ENCODE results near the gene PDE4B.

Gene PDE4B
- 191 to 570 reads per million in 2 donors for total RNA-seq

DNA sequence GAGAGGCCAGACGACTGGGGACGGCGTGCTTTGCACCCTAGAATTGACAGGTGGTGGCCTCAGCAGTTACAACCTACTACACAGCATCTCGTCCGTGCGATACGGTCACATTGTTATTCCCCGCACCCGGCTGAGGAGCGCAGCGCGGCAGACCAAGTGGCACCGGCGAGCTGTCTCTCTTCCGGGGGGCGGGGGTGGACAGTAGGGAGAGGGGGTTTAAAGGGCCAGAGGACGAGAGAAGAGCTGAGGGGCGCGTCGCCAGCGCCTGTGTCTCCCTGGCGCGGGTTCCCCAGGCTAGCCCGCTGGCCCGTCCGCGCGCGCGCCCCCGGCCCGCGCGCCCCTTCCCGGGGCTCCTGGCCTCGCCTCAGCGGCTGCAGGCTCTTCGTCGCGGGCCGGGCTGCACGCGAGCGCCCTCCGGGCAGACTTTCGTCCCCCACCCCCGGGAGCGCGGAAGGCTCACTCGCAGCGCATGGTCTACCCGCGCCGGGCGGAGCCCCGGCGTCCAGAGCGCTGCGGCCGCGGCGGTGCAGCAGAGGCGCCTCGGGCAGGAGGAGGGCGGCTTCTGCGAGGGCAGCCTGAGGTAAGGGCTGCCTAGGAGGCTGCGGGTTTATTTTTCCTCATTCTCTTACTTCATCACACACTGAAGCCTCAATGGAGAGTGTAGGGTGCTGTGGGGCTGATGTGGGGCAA lies at the start of gene PDE4B:
PDE4B (plus strand) TSS at position 227 of the 690 bp plus-strand sequence.
- DNase-seq: no peak

DNA sequence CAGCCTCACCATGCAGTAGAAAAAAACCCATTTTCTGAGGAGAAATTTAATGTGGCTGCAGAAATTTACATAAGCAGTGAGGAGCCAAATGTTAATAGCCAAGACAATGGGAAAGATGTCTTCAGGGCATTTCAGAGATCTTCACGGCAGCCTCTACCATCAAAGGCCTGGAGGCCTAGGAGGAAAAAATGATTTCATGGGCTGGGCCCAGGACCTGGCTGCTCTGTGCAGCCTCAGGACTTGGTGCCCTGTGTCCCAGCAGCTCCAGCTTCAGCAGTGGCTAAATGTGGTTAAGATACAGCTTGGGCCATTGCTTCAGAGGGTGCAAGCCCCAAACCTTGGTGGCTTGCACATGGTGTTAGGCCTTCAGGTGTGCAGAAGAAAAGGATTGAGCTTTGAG lies 48.0 kb upstream of the PDE4B start:
- DNase-seq: no peak

DNA sequence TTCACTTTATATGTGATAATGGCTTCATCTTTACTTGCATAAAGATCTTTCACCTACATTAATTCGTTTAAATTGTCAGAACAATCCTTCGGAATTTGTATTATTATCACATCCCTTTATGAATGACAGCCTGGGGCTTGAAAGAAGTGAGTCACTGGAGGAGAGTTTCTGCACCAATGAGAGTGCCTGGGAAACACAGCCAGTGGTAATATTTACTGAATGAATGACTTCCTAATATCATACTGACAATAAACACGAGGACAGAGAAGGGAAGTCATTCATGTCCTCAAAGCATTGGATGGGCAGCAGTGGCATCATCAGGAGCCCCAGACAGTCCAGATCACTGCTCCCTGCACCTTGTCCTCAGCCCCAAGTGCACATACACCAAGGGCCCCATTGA lies 40.7 kb upstream of the PDE4B start:
- no peak for DNase-seq

DNA sequence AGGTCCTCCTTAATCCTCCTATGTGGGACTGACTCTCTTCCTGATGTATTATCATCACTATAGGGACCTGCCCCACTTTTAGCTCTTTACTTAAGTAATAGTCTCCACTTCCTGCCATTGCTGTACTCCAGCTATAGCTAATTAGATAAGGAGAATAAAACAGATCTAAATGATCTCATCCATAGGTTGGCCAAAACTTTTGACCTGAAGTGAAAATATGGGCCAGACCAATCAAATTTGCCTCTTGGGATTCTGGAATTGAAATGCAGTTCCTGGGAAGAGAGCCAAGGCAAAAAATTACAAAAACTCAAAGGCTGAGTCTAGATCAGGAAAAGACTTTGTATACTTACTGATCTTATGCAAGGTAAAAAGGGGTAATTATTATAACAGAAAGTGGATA lies 36.1 kb upstream of the PDE4B start:
- DNase-seq: no peak

DNA sequence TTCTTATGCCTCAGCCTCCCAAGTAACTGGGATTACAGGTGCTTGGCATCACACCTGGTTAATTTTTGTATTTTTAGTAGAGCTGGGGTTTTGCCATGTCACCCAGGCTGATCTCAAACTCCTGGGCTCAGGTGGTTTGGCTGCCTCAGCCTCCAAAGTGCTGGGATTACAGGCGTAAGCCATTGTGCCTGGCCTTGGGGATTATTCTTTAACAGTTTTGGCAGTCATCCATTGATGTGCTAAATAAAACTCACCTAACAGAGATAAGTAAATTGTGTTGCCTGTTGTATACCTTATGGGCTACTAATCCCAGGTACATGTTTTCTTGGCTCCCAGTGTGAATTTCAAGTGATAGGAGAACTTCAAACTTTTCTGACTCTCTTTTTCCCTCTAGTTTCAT lies 35.2 kb upstream of the PDE4B start:
- DNase-seq: no peak

DNA sequence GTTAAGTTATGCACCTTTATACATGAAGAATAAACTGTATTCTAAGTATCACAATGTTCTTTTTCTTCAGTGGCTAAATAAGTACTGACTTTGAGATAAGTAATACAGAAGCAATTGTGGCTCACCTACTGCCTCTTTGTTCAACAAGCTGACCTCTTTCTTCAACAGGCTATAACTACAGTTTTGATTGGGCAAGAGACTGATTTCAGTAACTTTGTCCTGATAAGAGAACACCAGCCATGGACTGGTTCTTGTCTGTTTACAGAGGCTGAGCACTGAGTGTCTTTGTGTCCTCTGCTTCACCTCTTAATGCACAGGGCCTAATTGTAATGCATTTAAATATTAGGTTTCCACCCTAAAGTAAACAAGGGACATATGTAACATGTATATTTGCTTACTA lies 34.6 kb upstream of the PDE4B start:
- DNase-seq: no peak

DNA sequence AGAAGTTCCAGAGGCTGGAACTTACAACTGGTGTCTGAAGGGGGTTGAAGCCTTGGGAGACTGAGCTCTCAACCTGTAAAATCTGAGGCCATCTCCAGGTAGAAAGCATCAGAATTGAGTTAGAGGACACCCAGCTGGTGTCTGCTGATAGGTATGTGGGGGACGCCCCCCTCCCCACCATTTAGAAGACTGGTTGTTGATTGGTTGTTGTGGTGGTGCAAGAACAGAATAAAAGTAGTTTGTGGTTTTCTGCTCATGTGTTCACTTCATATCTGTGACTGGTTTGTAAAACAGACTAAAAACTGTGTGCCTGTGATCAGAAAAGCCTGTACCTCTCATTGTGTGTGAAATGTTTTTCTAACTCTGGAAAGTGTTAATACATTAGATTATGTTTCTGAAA lies 33.2 kb upstream of the PDE4B start:
- no peak for DNase-seq

DNA sequence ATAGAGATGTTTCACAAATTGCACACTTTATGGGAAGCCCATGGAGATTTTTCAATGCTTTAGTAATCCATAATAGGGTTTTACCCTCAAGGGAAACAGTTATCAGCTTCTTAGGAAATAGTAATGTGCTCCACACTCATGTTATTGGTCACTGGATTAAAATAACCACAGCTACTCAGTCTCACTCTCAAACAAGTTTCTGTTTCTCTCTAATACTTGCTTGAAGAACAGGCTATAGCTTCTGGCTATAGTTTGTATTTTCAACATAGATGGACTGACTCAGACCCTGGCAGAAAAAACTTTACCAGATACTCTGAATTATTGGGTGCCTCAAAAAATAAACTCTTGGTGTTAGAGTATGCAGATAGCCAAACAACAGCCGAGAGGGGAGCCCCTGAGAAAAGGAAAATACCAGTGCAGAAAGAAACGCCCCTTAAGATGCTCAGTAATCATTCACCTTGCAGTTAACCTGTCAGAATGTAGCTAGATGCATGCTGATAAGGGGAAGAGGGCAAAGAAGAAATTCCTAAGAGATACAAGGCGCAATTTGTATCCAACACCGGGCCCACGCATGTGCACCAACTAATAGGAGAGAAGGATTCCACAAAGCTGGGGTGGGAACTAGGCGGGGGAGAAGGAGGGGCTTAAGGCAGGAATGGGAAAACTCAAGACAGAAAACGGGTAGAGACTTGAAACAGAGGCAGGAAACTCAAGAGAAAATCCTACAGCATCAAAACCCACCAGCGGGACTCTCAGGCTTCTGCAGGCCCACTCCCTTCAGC lies 30.4 kb upstream of the PDE4B start:
- DNase-seq: no peak

DNA sequence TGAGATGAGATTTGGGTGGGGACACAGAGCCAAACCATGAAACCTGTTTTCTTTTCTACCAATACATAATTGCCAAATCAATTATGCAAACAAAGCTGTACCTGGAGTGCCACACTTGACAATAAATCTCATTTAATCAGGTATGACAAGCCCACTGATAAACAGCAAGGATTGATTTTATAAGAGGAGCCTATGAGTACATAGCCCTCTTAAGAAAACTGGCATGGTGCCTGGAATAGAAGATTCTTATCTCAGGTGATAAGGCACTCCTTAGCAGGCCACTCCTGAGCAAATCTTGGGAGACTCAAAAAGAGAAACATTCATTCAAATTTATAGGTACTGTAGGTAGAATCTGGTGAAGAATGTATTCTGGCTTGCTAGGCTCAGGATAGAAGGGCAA lies 28.6 kb upstream of the PDE4B start:
- DNase-seq: no peak

DNA sequence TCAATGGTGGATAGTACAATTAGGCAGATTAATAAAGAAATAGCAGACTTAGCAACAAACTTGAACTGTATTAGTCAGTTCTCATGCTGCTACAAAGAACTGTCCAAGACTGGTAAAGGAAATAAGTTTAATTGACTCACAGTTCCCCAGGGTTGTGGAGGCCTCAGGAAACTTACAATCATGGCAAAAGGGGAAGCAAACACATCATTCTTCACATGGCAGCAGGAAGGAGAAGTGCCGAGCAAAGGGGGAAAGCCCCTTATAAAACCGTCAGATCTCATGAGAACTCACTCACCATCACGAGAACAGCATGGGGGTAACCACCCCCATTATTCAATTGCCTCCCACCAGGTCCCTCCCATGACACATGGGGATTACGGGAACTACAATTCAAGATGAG lies 27.1 kb upstream of the PDE4B start:
- no peak for DNase-seq

DNA sequence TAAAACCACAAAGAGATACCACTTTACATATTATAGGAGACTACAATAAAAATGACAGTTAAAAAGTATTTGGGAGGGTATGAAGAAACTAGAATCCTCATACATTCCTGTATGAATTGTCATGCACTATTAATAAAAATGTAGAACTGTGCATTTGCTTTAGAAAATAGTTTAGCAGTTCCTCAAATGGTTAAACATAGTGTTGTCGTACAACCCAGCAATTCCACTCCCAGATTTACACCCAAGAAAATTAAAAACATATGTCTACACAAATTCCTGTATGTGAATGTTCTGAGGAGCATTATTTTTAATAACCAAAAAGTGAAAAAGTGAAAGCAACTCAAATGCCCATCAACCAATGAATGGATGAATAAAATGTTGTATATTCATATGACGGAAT lies 23.1 kb upstream of the PDE4B start:
- no peak for DNase-seq

DNA sequence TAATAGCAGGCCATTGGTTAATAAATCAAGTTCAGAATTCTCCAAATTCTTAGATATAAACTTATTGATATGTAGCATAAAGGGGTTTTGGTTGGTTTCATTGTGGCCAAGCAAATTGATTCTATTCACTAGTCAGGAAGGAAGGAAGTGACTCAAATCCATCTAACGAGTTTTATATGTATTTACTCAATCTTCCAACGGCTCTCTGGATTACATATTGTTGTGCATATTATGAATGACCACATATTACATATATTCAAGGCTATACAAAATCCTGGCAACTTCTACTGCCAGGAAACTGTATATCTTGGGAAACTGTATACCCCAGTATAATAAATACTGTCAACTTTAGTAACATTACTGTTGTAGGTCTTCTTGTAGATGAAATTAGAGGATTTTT lies 20.1 kb upstream of the PDE4B start:
- no peak for DNase-seq

DNA sequence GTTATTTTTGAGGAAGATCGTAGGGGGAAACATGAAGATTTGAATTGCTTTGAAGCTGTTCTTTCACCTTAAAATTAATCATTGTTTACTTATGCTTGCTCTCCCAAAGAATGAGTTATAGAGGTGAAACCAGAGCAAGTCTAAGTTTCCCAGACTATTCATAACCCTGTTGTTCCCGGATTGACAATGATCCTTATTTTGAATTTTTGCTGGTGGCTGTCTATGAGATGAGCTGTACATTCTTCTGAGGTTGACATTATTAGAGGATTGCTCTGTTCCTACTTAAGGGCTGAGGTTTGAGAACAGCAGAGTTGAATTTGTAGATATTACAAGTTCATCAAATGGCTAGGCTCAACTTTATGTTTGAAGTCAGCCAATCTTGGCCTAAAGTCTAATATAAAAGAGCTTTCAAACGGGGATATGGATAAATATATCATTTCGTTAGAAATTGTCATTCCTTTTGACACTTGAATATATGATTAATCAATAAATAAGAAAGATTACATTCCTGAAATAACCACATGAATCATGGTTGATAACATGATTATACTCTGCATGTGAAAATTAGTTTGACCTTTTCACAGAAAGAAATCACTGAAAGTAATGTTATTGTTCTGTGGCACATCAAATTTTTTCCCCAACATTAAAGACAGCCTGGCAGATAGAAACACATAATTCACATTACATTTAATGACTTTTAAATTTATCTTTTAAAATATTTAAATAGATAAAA lies 19.1 kb upstream of the PDE4B start:
- DNase-seq: no peak

DNA sequence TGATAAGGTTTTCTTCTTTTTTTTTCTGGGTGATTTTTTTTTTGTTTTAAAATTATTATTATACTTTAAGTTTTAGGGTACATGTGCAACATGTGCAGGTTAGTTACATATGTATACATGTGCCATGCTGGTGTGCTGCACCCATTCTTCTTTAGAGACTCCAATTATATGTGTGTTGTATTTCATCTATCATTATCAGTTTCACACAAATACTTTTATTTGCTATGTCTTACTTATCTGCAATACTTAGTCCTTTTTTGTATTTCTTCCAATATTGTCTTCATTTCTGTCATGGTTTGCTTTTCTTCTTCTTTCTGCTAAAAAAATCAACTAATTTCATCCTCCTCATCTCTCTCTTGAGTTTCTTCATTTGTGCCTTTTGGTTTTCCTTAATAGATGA lies 3.9 kb upstream of the PDE4B start:
- DNase-seq: no peak

DNA sequence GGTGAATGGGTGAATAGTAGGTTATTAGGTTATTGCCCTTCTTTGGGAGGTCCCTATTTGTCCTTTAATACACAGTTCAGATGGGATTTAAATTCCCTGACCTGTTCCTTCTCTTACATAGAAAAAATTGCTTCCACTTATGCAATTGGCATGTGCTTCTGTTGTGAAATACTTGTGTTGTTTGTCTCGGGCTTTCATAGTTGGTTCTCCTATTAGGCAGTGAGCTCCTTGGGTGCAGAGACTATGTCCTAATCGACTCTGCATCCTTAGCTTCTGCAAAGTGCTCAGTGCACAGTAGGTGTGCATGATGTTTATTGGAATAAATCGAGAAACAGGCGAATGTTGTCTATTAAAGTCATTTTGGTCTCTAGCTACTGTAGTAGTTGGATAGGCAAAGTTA lies 1.3 kb upstream of the PDE4B start:
- DNase-seq: no peak

DNA sequence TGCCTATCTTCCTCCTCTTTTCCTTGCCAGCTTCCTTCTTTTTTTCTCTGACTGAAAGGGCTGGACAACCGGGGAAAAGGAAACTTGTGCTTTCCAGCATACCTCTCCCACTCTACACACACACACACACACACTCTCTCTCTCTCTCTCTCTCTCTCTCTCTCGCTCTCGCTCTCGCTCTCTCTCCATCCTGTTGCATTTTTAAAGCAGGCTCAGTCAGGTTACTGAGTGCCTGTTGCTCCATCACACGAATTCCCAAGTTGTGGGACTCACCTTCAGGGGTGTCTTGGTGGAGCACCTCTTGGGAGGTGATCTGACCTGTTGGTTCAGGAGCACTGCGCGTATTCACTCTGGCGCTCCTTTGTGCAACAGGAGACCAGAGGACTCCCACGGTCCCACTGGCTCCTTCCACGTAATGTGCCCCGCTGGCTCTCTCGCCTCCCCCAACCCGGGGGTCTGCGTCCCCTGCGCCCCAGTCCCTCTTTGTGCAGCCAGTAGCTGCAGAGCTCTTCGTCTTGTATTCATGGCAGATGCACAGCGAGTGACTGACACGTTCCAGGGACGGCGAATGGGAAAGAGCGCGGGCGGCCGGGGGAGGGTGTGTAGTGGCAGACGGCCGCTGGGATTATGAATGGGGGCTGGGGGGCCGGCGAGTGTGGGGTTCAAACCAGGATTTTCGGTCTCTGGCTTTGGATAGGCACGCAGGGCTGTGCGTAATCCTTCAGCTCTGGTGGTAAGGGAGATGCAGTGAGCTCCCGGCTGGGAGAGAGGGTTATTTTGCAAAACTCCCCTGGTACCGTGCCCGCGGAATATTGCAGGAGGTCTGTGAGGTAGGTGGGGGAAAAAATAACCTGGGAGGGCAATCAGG lies 660 bp upstream of the PDE4B start:
- no peak for DNase-seq

DNA sequence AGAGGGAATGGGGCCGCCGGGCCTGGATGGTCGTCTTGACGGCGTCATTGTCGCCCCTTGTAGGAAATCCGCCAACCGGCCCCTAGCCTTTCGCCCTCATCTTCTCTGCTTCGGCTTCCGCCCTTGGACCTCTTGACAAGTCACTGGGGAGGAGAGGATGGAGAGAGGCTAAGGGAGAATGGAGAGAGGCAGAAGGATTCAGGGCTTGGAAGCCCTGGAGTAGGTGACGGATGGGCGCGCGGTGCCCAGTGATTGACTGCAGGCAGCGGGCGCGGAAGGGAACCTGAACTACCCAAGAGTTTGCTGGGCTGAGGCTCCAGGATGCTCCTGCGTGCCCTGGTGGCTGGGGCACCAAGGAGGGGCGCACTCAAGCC lies 651 bp downstream of the PDE4B start:
- DNase-seq: no peak

DNA sequence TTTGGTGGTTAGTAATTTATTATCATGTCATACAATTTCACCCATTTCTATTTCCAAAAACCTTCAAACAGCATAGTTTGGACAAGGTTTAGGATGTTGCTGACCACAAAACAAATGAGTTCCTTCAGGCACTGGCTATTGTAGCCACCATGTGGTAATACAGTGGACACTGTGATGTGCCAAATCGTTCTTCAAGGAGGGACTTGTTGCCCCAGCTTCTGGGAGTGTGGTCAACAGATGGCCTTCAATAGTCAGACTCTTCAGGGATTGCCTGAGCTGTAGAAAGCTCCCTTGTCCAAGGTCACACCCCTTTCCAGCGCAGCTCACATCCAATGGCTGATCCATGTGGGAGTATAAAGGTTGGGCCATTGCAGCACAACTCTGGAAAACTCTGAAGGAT lies 2.6 kb downstream of the PDE4B start:
- no peak for DNase-seq

DNA sequence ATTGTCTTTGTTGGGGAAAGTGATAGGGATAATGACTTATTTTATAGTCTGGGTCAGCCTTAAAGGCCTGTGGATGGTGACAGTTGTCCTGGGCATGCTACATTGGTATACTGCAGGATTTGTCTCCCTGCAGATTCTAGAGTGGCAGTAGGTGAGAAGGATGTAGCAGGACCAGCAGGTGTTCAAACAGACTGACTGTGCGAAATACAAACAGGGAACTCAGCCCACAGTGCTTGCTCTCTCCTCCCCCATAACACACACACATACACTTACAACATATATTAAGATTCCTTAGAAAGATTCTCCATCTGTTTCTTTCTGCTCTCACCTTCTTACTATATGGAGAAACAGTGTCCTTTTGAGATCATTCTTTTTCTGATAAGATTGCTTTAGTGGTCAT lies 6.9 kb downstream of the PDE4B start:
- DNase-seq: no peak

DNA sequence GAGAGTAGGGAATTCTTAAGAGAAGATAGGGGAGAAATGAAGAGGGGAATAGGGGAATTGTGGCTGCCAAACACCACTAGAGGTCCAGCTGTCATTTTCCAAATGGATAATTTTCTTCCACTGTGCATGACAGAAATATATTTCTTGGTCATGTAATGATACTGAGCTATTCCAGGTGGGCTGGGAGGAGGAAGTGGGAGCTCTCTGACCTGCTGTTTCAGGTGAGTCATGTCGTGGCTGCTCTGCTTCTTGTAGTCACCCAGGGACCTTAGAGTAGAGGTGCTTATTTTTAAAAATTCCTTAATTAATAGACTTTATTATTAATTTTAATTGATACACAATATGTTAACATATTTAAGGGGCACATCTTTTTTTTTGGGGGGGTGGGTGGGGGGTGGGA lies 11.9 kb downstream of the PDE4B start:
- DNase-seq: no peak

DNA sequence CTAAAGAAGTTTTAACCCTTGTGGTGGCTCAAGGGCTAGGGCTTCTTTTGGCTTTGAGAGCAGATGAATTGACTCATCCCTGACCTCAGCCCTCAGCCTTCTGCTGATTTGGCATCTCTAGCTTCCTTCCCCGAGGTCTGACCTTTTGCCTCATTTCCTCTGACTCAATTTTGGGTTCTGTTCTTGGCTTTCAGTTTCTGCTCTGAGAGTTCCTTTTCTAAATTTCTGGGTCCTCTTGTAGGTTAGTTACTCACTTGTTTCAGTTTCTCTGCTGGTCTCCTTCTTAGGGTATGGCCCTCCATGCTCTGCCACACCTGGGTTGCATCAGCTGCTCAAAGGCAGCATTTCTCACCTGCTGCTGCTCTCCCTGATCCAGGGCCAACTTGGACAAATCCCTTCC lies 19.4 kb downstream of the PDE4B start:
- no peak for DNase-seq

DNA sequence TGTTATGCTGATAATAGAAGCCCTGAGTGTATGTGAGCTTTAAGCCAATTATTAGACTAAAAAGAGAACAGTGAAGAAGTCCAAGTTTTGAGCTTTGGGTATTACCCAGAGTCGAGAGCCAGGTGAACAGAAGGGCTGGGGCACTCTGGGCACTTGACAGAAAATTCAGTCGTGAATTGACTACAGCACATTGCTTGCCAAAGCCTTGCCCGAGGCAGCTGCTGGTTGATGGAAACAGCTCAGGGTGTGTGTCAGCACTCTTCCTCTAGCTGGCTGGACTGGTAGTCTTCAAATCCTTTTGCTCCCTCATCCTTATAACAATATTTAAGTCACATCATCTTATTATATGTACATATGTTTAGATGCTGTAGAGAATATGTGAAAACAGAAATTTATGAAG lies 21.3 kb downstream of the PDE4B start:
- DNase-seq: no peak

DNA sequence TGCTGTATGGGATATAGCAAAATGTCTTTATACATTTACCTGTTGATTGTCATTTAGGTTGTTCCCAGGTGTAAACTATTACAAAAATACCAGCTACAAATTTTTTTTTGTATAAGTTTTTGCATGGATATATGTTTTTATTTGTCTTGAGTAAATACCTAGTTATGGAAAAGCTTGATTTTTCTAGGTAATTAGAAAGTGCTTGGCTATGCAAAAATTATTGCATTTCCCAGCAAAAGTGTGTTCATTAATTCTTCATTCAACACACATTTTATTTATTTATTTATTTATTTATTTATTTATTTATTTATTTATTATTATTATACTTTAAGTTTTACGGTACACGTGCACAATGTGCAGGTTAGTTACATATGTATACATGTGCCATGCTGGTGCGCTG lies 22.1 kb downstream of the PDE4B start:
- no peak for DNase-seq

Data from T-helper 9 cell (primary cell).